Hepatic stellate cell (primary cell): ENCODE measurements around the gene ARHGAP42.
A peak's percentile ranks its signal among the peaks of the same experiment; 100 is the strongest.

ENCODE experiments used
- DNase-seq: peaks from one replicate; pipeline ENCODE4 v3.0.0; 2011; ENCODE audit warnings: low spot score

The ARHGAP42 gene

DNA sequence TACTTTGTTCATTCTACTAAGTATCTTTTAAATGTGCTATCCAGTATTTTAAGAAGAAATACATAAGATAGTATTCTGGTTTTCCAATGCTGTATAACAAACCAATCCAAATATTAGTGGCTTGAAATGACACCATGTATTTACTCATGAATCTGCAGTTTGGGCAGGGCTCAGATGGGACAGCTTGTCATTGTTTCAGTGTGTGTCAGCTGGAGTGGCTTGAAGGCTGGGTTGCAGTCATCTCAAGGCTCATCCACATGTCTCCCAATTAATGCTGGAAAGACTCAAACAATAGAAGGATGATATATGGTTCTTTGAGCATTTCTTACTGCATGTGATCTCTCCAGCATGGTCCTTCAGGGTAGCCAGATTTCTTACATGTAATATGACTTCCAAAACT, 146.2 kb downstream of the ARHGAP42 start:
- no peak for DNase-seq

DNA sequence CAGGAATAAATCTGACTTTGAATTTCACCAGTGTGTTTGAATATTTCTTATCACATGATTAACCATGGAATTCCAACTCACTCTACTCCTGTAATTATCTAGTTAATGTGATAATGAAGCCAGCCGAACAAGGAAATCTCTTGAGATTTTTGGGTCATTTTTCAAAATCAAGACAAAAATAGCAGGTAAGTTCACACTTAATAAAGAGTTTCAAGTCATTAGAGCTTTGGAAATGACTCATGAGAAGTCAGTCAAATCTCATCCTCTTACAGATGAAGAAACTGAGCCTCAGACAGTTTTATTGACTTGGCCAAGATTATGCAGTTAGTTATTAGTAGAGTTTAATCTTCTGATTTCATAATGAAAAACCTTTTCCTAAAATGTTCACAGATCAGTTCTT, 148.8 kb downstream of the ARHGAP42 start:
- DNase-seq: no peak

DNA sequence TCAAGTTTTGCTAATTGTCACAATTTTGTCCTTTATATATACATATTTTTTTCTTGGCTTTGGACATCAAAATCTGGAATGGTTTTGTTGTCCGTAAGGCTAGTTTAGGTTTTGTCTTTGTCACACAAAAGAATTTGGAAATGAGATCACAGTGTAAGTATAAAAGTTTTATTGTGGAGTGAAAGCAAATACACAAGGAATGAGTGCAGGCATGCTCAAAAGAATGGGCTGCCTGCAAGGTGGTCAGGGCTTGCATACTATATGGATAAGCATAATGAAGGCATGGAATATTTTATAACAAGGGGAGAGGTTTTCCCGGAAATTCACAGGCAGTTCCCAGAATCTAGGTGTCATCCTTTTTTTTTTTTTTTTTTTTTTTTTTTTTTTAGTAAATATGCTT, 150.2 kb downstream of the ARHGAP42 start:
- no peak for DNase-seq

DNA sequence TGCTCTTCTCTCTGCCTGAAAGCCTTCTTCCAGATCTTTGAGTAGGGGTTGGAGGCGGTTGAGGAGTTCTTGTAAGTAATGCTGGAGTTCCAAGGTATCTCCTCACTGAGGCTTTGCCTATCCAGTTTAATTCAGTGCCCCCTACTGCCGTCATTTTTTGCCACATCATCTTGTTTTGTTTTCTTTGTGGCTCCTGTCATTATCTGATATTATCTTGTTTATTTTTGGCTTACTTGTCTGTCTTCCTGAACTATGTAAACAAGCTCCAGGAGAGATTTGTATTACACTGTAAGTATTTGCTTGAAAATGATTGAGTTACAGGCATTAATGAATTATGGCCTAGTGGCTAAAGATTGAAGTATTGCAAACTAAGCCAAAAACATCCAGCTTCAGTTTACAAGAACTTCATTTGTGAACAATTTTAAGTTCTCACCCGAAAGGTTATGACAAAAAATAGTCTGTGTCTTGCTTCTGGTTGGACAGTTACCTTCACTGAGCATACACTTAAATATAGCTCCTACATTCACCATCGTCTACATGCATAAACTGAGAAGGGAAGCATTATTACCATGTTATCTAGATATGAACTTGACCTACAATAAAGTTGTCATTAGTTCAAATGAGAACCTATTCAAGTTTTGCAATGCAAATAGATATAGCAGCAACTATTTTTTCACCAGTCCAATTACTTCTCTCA, 154.8 kb downstream of the ARHGAP42 start:
- DNase-seq: no peak

DNA sequence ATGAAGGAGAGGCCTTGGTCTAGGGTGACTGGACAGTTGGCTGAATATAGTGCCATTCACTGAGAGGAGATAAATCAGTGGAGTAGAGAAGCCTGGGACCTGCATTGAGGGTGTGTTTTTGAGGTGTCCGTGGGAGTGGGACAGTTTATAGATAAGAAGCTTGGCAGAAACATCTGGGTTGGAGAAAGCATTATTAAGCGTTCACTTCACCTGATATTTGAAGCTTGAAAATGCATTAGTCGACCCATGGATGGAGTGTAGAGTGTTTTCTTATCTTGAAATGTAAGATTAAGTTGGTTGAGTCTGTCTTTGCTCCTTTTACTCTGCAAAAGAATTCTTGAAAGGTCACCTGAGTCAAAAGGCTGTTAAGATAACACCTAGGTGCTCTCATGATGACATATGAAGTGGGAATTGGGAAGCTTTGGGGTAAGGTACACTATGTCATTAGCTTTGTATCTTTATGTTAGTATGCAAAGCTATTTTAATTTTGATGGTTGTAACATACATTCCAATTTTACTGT, 160.7 kb downstream of the ARHGAP42 start:
- DNase-seq: no peak

DNA sequence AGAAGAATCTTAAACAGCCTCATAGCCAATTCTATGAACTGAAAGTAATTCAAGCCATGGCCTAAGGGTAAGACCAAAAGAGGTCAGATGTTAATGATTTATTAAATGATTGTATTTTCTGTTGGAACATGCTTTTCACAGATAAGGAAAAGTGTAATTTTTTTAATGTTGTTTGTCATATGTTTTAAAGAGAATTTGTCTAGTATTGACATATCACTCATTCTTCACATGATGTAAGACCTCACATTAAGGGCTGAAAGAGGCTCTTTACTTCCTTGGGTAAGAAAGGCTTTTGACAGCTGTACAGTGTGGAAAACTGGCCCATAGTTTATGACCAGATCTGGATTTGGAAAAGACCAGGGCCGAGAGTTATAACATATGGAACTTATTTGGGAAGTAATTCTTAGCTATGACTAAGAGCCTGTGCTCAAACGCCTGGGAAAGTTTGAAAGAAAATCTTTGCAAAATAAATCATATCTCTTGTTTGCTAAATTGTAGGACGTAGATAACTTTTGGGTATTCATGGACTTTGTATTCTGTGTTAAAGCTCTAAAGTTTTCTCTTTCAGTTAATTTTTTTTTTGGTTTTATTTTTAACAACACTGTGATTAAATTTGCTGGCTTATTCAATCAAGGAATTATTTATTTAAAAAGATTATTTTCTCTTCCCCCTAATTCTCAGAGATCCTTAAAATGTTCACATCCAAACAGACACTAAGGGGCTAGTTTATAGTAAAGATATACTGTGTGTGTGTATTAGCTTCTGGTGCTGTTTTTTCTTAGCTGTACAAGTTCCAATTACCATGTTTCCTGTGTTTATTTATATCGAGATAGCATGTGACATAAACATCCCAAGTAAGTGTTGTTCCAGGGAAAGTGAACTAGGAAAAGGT, 162.2 kb downstream of the ARHGAP42 start:
- DNase-seq: peak; percentile 40

DNA sequence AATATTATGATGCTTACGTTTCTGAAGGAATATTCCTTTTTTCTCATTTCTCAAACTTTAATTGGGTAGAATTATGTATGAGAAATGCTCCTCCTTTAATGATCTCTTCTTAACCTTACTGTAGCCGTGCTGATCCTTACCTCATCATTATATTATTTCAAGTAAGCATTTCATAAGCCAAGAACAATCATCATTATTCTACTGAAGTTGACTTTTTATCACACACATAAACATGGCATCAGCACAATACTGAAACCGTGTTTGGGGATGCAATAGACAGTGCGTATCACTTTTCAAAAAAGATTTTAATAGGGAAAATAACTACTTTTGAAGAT, 162.8 kb downstream of the ARHGAP42 start:
- no peak for DNase-seq

DNA sequence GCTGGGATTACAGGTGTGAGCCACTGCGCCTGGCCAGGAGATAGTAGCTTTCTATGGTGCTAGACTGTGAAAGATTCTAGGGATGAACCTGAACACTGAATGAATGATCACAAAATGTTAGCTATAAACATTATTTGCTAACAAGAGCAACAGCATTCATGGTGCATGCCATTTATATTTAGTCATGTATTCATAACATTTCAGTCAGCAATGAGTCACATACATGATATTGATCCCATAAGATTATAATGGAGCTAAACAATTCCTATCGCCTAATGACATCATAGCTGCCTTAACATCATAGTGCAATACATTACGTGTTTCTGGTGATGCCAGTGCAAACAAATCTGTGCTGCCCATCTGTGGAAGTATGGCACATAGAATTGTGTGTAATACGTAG, 164.1 kb downstream of the ARHGAP42 start:
- no peak for DNase-seq

DNA sequence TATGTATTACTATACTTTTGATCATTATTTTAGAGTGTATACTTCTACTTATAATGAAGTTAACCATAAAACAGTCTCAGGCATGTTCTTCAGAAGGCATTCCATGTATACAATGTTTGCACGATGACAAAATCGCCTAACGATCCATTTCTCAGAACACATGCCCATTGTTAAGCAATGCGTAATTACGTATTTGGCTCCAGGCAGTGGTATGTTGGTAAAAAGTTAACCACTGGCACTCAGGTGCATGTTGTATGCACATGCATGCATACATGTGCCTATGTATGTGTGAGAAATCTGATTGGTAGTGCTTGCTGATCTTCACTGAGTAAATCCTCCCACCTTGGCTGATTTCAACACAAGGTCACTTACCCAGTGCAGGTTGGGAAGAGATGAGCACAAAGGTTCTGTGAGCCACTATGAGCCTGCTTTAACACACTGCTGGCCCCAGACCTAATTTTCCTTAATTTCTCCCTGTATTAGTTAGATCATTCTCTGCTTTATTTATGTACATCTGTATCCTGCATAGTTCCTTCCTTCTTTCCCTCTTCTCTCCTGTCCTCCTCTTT, 164.6 kb downstream of the ARHGAP42 start:
- no peak for DNase-seq

DNA sequence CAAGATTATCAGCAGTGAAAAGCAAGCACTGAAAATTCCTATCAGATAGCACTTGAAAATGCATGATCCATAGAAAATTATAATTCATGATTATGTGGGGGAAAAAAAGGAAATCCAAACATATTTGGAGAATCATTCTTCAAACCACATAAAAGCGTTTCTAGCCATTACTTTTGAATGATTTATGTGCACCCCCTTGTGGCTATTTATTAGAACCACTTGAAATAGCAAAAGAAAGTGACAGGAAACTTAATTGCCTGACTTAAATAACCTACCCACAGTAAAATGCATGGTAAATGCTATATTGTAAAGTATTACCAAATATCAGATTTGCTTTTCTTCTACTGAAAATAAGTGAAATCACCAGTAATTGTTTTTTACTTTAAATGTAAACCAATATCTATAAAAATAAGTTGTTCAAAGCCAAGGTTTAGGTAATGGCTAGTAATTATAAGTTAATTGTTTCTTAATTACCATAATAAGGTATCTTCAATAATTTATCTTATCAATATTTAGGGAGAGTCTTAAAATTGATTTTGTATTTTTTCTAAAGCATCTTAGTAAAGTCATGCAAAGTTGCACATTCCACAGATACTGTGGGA, 168.5 kb downstream of the ARHGAP42 start:
- DNase-seq: no peak

DNA sequence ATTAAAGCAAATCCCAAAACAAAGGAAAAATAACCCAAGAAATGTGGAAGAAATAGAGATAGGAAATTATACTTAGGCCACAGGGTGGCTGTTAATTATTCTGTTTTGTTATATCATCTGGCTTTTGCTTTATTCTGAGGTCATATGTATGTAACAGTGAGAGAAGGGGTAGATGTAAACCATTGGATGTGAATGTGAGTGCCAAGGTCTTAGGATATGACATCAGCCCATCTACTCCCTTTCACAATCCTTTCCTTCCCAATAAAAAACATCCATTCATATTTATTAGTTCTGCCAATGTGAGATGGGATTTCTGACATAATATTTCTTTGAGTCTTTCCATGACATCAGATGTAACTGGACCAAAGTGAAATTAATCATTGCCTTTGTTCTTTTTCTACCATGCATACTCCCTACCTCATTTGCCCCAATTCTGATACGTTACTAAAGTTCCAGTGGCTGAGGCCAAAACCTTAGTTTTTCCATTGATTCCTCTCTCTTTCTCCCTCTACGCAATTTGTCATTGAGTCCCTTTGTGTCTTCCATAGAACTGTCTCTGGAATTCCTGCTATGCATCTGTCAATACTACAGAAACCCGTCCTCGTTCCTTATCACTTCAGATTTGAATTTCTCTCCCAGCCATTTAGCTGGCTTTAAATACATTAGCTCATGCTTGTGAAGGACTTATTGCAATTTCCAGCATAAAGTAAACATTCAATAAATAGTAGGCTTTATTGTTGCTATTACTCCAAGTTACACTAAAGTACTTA, 170.3 kb downstream of the ARHGAP42 start:
- no peak for DNase-seq

DNA sequence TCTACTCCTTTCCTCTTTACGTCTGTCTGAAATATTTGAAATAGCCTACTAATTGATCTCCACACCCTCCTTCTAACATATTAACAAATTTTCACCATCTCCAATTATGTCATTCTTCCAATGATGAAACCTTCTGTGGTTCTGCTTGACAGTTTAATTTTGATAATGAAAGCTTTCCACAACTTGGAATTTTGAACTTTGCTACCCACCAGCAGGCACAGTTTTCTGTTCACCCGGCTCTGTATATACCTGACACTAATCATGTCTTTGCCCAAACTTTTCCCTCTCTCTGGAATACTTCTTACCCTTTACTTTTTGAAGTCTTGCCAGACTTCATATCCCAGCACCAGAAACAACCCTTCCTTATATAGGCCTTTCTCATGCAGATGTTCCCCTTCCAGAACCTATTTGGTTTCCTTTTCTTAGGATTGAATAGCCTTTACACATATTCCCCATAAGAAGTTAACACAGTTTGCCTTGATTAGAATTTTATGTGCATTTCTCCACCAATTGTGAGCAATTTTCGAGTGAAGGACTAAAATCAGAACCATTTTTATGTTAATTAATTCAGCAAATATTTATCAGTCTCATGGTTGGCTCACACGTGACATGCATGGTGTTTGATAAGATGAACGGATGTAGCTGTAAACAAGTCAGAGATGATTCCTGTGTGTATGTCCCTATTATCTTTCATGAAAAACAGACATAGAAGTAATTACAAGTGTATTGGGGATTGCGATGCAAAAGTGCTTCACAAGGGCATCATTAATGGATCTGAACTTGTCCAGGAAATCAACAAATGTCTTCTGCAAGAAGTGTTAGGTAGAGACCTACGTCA, 173.4 kb downstream of the ARHGAP42 start:
- no peak for DNase-seq

DNA sequence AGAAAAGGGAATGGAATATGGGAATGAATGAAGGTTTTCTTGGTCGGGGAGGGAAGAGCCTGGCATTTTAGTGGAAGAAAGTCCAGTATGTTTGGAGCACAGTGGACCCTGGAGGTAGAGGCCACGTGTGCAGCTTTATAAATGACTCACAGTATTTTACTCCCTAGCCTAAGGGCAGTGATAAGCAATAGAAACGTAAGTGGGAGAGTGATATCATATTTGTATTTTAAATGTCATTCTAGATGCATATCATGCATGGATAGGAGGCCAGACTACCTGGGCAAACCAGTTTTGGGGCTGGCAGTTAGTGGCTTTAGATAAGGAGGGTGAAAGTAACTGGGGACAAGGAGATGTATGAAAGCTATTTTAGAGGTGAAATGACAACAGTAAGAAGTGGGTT, 174.1 kb downstream of the ARHGAP42 start:
- DNase-seq: no peak

DNA sequence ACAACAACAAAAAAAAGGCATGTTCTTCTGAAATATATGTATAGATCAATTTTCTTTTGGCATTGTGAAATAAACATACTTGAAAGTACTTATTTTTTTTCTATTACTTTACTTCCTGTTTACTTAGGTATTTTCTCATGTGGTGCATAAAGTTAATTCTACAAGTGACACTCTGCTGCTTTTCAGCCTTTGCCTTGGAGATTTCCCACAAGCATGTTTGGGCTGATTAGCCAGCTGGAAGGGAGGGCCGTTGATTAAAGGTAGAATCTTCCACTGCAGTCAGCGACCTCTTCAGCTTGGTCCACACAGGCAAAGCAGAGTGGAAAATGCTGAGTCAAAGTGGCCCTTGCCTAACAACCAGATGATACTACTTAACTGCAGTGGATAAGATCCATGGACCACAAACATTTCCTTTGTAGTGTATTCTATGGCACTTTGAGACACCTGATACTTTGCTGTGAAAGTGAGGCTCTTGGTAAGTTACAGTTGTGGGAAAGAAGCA, 176.0 kb downstream of the ARHGAP42 start:
- no peak for DNase-seq

DNA sequence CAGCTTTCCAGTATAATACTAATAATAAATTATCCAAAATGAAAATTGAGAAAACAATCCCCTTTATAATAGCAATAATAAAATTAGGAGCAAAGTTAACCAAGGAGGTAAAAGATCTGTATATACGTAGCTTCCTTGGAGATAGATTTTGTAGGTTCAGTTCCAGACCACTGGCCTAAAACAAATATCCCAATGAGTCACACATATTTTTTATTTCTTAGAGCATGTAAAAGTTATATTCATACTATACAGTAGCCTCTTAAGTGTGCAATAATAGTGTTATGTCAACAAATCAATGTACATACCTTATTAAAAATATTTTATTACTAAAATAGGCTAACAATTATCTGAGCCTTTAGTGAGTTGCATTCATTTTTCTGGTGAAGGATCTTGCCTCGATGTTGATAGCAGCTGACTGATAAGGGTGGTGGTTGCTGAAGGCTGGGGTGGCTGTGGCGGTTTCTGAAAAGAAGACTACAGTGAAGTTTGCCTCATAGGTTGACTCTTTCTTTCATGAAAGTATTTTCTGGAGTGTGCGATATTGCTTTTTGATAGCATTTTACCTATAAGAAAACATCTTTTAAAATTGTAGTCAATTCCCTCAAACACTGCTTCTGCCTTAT, 178.5 kb downstream of the ARHGAP42 start:
- DNase-seq: no peak

DNA sequence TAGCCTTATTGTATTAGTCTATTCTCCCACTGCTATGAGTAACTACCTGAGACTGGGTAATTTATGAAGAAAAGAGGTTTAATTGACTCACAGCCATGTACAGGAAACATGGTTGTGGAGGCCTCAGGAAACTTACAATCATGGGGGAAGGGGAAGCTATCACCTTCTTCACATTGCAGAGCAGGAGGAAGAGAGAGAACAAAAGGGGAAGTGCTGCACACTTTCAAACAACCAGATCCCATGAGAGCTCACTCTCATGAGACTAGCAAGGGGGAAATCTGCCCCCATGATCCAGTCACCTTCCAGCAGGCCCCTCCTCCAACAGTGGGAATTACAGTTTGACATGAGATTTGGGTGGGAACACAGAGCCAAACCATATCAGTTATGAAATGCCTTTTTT, 179.4 kb downstream of the ARHGAP42 start:
- no peak for DNase-seq

DNA sequence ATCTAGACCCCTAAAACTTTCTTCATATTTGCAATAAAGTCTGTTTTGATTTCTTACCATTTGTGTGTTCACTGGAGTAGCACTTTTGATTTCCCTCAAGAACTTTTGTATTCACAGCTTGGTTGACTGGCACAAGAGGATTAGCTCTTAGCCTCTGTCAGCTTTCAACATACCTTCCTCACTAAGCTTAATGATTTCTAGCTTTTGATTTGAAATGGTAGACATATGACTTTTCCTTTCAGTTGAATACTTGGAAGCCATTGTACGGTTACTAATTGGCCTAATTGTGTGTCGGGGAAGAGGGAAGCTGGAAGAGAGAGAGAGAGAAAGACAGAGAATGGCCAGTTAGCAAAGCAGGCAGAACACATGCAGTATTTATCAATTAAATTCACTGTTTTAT, 180.5 kb downstream of the ARHGAP42 start:
- no peak for DNase-seq

DNA sequence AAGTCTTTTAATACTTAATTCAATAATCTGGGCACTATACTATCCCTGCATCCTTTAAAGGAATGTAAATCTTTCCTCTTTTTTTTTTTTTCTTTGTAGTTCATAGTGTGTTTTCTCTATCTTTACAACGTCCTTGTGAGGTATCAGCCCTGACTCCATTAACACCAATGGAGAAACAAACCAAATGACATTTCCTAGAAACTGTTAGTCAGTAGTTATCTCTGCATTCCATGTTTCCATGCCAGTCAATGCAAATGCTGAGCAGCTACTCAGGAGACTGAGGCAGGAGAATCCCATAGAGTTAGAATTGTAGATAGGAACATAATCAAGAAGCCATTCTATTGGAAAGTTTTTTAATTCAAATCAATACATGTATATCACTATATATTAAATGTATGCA, 182.2 kb downstream of the ARHGAP42 start:
- no peak for DNase-seq

DNA sequence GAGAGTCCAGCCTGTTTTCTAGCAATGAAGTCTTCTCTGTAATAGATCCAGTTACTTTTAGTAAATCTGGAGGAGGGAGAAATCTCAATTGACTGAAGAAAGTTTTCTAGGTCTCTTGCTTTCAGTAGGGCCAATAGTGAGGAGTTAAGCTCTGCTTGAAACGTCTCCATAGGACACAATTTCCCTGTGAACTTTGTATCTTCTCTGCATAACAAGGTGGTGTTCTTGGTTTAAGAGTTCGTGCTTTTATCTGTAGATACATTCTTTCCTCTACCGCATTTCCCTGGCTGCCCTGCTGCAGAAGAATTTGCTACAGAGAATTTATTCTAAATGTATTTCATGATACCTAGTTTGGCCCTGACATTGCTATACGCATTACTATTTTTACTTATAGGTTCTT, 183.1 kb downstream of the ARHGAP42 start:
- DNase-seq: no peak
